CD4-positive, alpha-beta memory T cell (primary cell): ENCODE measurements around the gene TRPC4. TPM values are rescaled to one million over a fixed set of nuclear protein-coding genes. Genes with fewer than 3 reads are reported as not detected.

Experiments used
- CTCF ChIA-PET: fragments of 350-600 bp; sonication (Branson Sonifier 250); formaldehyde crosslinking; loops from one replicate; lab custom pipeline; 2021; ENCODE audit warnings: inconsistent platforms; ENCODE audit not compliant: partially characterized antibody; lab: Charles Lee
- POLR2A ChIA-PET: fragments of 350-600 bp; sonication (Branson Sonifier 250); formaldehyde crosslinking; loops from one replicate; lab custom pipeline; 2021; ENCODE audit not compliant: partially characterized antibody; lab: Charles Lee
- DNase-seq, 5 donors: peaks; one replicate each; pipeline versions ENCODE4 v3.0.0 to v3.0.0-alpha.2; 2020 to 2022; ENCODE audit warnings: mixed read lengths in 1 of 5
- H3K27ac ChIP-seq: one replicate; pipeline ENCODE4 v1.7.0; 2013; ENCODE audit warnings: low read depth, low read length
- H3K27me3 ChIP-seq: 2 replicates; pipeline ENCODE4 v1.7.0; 2013; ENCODE audit warnings: mild to moderate bottlenecking, low read length, moderate library complexity; ENCODE audit not compliant: insufficient read depth
- H3K36me3 ChIP-seq: 2 replicates; pipeline ENCODE4 v1.7.0; 2013; ENCODE audit warnings: mild to moderate bottlenecking, low read length, moderate library complexity; ENCODE audit not compliant: insufficient read depth
- H3K4me1 ChIP-seq: 2 replicates; pipeline ENCODE4 v1.7.0; 2013; ENCODE audit warnings: mild to moderate bottlenecking, low read length, moderate library complexity; ENCODE audit not compliant: insufficient read depth
- H3K4me3 ChIP-seq, 2 donors: one replicate each; pipeline ENCODE4 v1.7.0; 2013; ENCODE audit warnings: low read length in 2 of 2, mild to moderate bottlenecking in 1 of 2
- H3K9me3 ChIP-seq, 2 donors: one replicate each; pipeline ENCODE4 v1.7.0; 2013; ENCODE audit warnings: low read length in 2 of 2, control low read depth in 1 of 2; ENCODE audit not compliant: control insufficient read depth in 1 of 2
- H3K27ac Mint-ChIP-seq, 7 donors: one replicate each; pipeline ENCODE4 v1.8.0; 2020 to 2021; ENCODE audit warnings: mixed read lengths in 7 of 7, mild to moderate bottlenecking in 6 of 7, inconsistent platforms in 3 of 7, moderate library complexity in 3 of 7
- H3K27me3 Mint-ChIP-seq, 2 donors: one replicate each; pipeline ENCODE4 v1.8.0; 2020 to 2021; ENCODE audit warnings: mixed read lengths in 2 of 2
- H3K36me3 Mint-ChIP-seq, 2 donors: one replicate each; pipeline ENCODE4 v1.8.0; 2020 to 2021; ENCODE audit warnings: mixed read lengths in 2 of 2, inconsistent platforms in 1 of 2, mild to moderate bottlenecking in 1 of 2
- H3K4me1 Mint-ChIP-seq, 4 donors: one replicate each; pipeline ENCODE4 v1.8.0; 2020 to 2021; ENCODE audit warnings: mixed read lengths in 4 of 4, mild to moderate bottlenecking in 1 of 4
- H3K4me3 Mint-ChIP-seq, 8 donors: one replicate each; pipeline ENCODE4 v1.8.0; 2020 to 2021; ENCODE audit warnings: mixed read lengths in 8 of 8, mild to moderate bottlenecking in 7 of 8, moderate library complexity in 6 of 8, inconsistent platforms in 3 of 8
- H3K9me3 Mint-ChIP-seq, 8 donors: one replicate each; pipeline ENCODE4 v1.8.0; 2020 to 2021; ENCODE audit warnings: mixed read lengths in 8 of 8, mild to moderate bottlenecking in 5 of 8, inconsistent platforms in 3 of 8, moderate library complexity in 1 of 8
- intact Hi-C: fragments of 100-400 bp; cut with micrococcal nuclease; formaldehyde crosslinking; loops from one replicate; pipeline ENCODE4 v1.15.1; 2023
- polyA plus RNA-seq, 2 donors: library from polyadenylated mRNA; unstranded; fragments of 300-500 nt; fragmentation: Illumina TruSeq; gene quantifications; one replicate each; pipeline ENCODE4 v1.2.3, GENCODE V29; 2021
- total RNA-seq, 2 experiments: library from RNA; stranded (reverse); gene quantifications; one replicate each; pipeline ENCODE4 v1.2.3, GENCODE V29; 2021

Gene TRPC4
- total and polyA plus RNA-seq, 4 experiments from 2014 or later, result not detected

DNA sequence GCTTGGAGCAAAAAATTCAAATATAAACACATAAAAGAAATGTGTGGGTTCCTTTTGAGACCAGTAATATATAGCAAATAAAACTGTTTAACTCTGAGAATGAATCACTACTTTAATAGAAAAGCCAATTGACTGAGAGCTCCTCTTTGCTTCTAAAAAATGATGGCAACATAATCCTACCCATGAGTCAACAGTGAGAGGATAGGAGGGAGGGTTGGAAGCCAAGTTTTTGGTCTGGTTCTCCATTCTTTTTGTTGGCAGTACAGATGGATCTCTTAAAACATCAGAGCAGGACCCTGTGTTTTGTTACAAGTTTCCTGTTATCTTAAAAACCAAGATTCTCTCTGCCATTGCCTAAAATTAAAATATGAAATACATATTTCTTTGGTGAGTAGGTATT lies 221.0 kb downstream of the TRPC4 start:
- CTCF ChIA-PET, result interaction anchor here (1.0 kb wide), 1 partner anchor 8 kb away, joined by 3 read pairs; no protein-coding TSS in a partner anchor
- Histone ChIP-seq H3K36me3 (no peaks in the 10 kb centered on the region), H3K4me1 (no peaks in the 10 kb centered on the region), H3K9me3 (no peaks in the 10 kb centered on the region), H3K4me3 (no peak overlapping the region), H3K27me3 (no peaks in the 10 kb centered on the region), H3K27ac (no peak overlapping the region)
- Mint-ChIP-seq H3K27ac (no peak overlapping the region), H3K4me1 (no peaks in the 10 kb centered on the region), H3K9me3 (peaks cover 0 to 9% (median 0%) of the 10 kb centered on the region in 8 donors), H3K4me3 (no peak overlapping the region), H3K27me3 (no peaks in the 10 kb centered on the region), H3K36me3 (no peaks in the 10 kb centered on the region)
- intact Hi-C loops, result no loop called here
- POLR2A ChIA-PET, result no interaction called here
- DNase-seq, result no peak

DNA sequence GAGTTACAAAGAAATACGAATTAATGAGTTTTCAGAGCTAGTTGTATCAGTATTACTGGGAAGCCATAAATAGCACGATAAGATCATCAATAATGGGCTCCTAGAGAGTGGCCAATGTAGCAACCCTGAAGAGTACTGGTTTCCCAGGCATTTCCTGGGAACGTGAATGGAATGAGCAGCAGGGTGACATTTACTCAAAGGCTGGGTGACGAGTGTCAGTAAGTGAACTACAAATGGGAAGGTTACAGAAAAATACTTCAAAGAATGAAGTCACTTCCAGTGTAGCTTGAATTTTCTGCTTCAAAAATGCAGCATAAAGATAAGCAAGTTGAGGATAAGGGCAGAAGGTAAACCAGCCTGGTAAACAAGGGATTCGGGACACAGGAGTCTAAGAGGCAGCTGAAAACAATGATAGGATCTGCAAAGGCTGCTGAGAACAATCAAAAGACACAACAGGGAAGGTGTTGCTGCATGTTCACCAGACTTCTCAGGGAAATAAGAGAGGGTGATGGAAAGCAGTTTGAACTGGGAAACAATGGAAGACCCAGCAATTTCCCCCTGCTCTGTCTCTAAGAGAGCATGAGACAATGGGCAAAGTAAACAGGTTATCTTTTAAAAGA lies 222.4 kb downstream of the TRPC4 start:
- H3K4me3 Mint-ChIP-seq, result no peak overlapping the region
- no peak overlapping the region for H3K4me3 ChIP-seq
- no peaks in the 10 kb centered on the region for H3K36me3 Mint-ChIP-seq
- POLR2A ChIA-PET, result no interaction called here
- no peak for DNase-seq
- H3K9me3 Mint-ChIP-seq, result peaks cover 0 to 5% (median 3%) of the 10 kb centered on the region in 8 donors
- H3K27ac ChIP-seq, result no peak overlapping the region
- no peaks in the 10 kb centered on the region for H3K4me1 Mint-ChIP-seq
- H3K36me3 ChIP-seq, result no peaks in the 10 kb centered on the region
- H3K9me3 ChIP-seq, result no peaks in the 10 kb centered on the region
- H3K4me1 ChIP-seq, result no peaks in the 10 kb centered on the region
- intact Hi-C loops, result no loop called here
- H3K27me3 Mint-ChIP-seq, result no peaks in the 10 kb centered on the region
- CTCF ChIA-PET, result no interaction called here
- no peaks in the 10 kb centered on the region for H3K27me3 ChIP-seq
- H3K27ac Mint-ChIP-seq, result no peak overlapping the region

DNA sequence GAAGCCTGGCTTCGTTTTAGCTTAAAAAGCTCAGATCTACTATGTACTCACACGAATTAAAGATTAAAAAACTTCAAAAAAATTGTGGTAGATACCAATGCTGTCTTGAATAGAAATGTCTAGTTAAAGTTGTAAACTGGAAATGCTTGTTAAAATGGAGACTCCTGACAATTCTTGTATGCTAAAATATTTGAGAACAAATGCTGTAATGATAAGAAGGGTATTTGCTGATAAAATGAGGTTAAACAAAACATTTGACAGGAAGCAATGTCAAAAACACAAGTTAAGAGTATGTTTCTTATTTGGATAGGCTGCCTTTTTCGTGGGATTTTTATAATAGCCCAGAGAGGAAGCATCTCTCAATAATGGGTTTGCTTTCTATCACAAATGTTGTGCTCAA lies 223.0 kb downstream of the TRPC4 start:
- Mint-ChIP-seq H3K9me3 (peaks cover 0 to 5% (median 3%) of the 10 kb centered on the region in 8 donors), H3K36me3 (no peaks in the 10 kb centered on the region), H3K4me1 (no peaks in the 10 kb centered on the region), H3K27ac (no peak overlapping the region), H3K27me3 (no peaks in the 10 kb centered on the region), H3K4me3 (no peak overlapping the region)
- no peaks in the 10 kb centered on the region for H3K27me3 ChIP-seq
- no peak for DNase-seq
- intact Hi-C loops, result no loop called here
- POLR2A ChIA-PET, result no interaction called here
- no peaks in the 10 kb centered on the region for H3K36me3 ChIP-seq
- no peak overlapping the region for H3K4me3 ChIP-seq
- CTCF ChIA-PET, result no interaction called here
- H3K9me3 ChIP-seq, result no peaks in the 10 kb centered on the region
- no peaks in the 10 kb centered on the region for H3K4me1 ChIP-seq
- no peak overlapping the region for H3K27ac ChIP-seq

DNA sequence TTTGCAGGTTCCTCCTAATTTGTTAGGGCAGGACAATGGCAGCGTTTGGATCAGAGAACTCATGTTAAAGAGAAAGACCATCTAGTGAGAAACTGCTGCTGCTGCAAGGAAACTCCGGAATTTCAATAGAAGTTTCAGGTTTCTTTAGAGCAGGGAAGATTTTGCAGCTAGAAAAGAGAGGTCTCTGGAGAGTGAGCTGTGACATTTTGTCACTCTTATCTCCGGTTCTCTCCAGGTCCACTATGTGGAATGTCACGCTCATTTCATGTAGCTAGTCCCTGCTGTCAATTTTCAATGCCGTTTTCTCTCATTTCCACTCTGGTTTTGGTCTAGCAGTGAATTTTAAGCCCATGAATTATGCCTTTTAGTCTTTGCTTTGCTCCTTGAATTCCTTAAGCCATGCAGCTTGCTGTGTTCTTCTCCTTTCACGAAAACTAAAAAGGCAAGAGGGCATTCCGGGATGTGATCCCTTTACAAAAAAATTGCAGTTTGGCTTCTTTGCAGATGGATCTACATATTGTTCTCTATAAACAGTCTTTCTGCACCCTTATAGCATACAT lies 224.3 kb downstream of the TRPC4 start:
- DNase-seq, result no peak
- H3K27me3 Mint-ChIP-seq, result no peaks in the 10 kb centered on the region
- intact Hi-C loops, result no loop called here
- CTCF ChIA-PET, result no interaction called here
- H3K4me1 Mint-ChIP-seq, result no peaks in the 10 kb centered on the region
- Histone ChIP-seq H3K9me3 (no peaks in the 10 kb centered on the region), H3K4me1 (no peaks in the 10 kb centered on the region), H3K36me3 (no peaks in the 10 kb centered on the region), H3K27ac (no peak overlapping the region), H3K27me3 (no peaks in the 10 kb centered on the region), H3K4me3 (no peak overlapping the region)
- H3K4me3 Mint-ChIP-seq, result no peak overlapping the region
- H3K36me3 Mint-ChIP-seq, result no peaks in the 10 kb centered on the region
- POLR2A ChIA-PET, result no interaction called here
- peaks cover 0 to 5% (median 3%) of the 10 kb centered on the region in 8 donors for H3K9me3 Mint-ChIP-seq
- H3K27ac Mint-ChIP-seq, result no peak overlapping the region

DNA sequence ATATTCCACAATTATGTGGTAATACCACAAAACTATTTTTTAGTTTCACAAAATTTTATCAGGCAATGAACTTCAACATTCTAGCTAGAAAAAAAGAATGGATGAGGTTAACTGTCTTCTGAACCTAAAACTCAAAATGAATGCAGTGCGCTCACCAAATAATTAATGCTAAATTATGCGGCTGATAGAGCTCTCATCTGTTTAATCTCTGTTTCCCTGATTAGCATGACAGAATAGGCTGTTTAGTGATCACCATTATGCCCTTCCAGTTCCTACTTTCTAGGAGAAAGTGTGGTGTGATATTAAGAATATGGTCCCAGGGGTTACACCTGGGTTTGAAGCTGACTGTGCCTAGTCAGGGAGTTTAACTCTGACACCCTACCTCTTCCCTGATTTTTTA lies 228.2 kb downstream of the TRPC4 start:
- Histone ChIP-seq H3K27ac (no peak overlapping the region), H3K4me1 (no peaks in the 10 kb centered on the region), H3K36me3 (no peaks in the 10 kb centered on the region), H3K27me3 (no peaks in the 10 kb centered on the region), H3K4me3 (no peak overlapping the region), H3K9me3 (no peaks in the 10 kb centered on the region)
- intact Hi-C loops, result no loop called here
- no peaks in the 10 kb centered on the region for H3K36me3 Mint-ChIP-seq
- H3K4me1 Mint-ChIP-seq, result no peaks in the 10 kb centered on the region
- H3K4me3 Mint-ChIP-seq, result no peak overlapping the region
- DNase-seq, result no peak
- POLR2A ChIA-PET, result no interaction called here
- CTCF ChIA-PET, result no interaction called here
- no peaks in the 10 kb centered on the region for H3K27me3 Mint-ChIP-seq
- H3K27ac Mint-ChIP-seq, result no peak overlapping the region
- peaks cover 0 to 5% (median 3%) of the 10 kb centered on the region in 8 donors for H3K9me3 Mint-ChIP-seq

DNA sequence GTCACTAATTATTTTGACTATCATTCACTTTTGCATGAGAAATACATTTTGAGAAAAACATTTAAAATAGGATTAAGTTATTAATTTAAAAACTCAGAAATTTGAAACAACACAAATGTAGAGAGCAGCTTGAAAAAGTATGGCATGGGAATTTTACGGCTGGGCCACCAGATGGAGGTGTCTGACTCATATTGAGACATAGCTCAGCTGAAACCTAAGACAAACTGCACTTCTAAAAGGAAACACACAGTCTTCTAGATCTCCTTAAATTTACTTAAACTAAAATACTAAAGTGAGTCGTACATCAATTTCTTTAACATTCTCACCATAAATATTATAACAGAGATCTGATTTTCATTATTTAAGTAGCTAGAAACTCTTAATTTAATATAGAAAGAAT lies 229.1 kb downstream of the TRPC4 start:
- peaks cover 0 to 5% (median 3%) of the 10 kb centered on the region in 8 donors for H3K9me3 Mint-ChIP-seq
- no peaks in the 10 kb centered on the region for H3K36me3 Mint-ChIP-seq
- no peaks in the 10 kb centered on the region for H3K9me3 ChIP-seq
- H3K27ac Mint-ChIP-seq, result no peak overlapping the region
- H3K27ac ChIP-seq, result no peak overlapping the region
- intact Hi-C loops, result no loop called here
- H3K27me3 Mint-ChIP-seq, result no peaks in the 10 kb centered on the region
- DNase-seq, result no peak
- POLR2A ChIA-PET, result no interaction called here
- no peaks in the 10 kb centered on the region for H3K36me3 ChIP-seq
- no peaks in the 10 kb centered on the region for H3K4me1 Mint-ChIP-seq
- CTCF ChIA-PET, result interaction anchor here (0.8 kb wide), 1 partner anchor 9 kb away, joined by 3 read pairs; no protein-coding TSS in a partner anchor
- no peak overlapping the region for H3K4me3 Mint-ChIP-seq
- H3K4me1 ChIP-seq, result no peaks in the 10 kb centered on the region
- no peak overlapping the region for H3K4me3 ChIP-seq
- no peaks in the 10 kb centered on the region for H3K27me3 ChIP-seq

DNA sequence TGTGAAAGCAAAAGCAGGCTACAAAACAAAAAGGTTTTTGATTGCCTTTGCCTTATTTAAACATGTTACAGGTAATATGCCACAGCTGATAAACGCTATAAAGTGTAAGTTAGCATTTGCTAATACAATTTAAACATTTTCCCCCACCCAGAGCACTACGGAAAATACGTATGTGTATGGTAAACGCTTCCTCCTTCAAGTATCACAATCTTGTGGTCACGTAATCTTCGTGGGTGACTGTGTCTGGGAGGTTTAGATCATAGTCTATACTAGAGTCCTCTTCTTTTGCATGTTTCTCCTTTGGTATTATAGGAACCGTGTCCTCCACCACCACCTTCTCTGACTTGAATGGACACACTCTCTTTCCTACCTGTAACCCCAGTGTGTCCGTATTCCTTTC lies 232.9 kb downstream of the TRPC4 start:
- no peak for DNase-seq
- no peaks in the 10 kb centered on the region for H3K9me3 ChIP-seq
- ChIA-PET CTCF (no interaction called here), POLR2A (no interaction called here)
- intact Hi-C loops, result no loop called here
- no peaks in the 10 kb centered on the region for H3K27me3 ChIP-seq
- Mint-ChIP-seq H3K36me3 (no peaks in the 10 kb centered on the region), H3K27me3 (no peaks in the 10 kb centered on the region), H3K9me3 (peaks cover 0 to 3% (median 0%) of the 10 kb centered on the region in 8 donors), H3K4me1 (no peaks in the 10 kb centered on the region), H3K4me3 (no peak overlapping the region), H3K27ac (no peak overlapping the region)
- no peaks in the 10 kb centered on the region for H3K36me3 ChIP-seq
- H3K4me1 ChIP-seq, result no peaks in the 10 kb centered on the region
- no peak overlapping the region for H3K27ac ChIP-seq
- no peak overlapping the region for H3K4me3 ChIP-seq
